CD4-positive, CD25-positive, alpha-beta regulatory T cell (primary cell): ENCODE measurements around the gene SLC25A33. TPM values are rescaled to one million over a fixed set of nuclear protein-coding genes. Genes with fewer than 3 reads are reported as not detected.
A peak's percentile ranks its signal among the peaks of the same experiment; 100 is the strongest.

Experiments
- ATAC-seq, 2 donors: fragments of 150-1000 bp; cut with Tn5 transposase; one replicate each; pipeline ENCODE4 v1.10.0; 2021; ENCODE audit warnings: low read depth in 2 of 2, moderate number of reproducible peaks in 2 of 2, moderate library complexity in 1 of 2
- DNase-seq, 3 donors: peaks; one replicate each; pipeline versions ENCODE4 v3.0.0 to v3.0.0-alpha.2; 2012 to 2022; ENCODE audit warnings: mixed read lengths in 1 of 3
- H3K27ac ChIP-seq: one replicate; pipeline ENCODE4 v1.7.0; 2013; ENCODE audit warnings: mild to moderate bottlenecking, low read length; ENCODE audit not compliant: insufficient read depth, poor library complexity, severe bottlenecking
- H3K27me3 ChIP-seq: one replicate; pipeline ENCODE4 v1.7.0; 2013; ENCODE audit warnings: low read length; ENCODE audit not compliant: control insufficient read depth, insufficient read depth
- H3K36me3 ChIP-seq: one replicate; pipeline ENCODE4 v1.7.0; 2013; ENCODE audit warnings: mild to moderate bottlenecking, low read length, moderate library complexity; ENCODE audit not compliant: control insufficient read depth, insufficient read depth
- H3K4me1 ChIP-seq: 2 replicates; pipeline ENCODE4 v1.7.0; 2013; ENCODE audit warnings: mild to moderate bottlenecking, low read length; ENCODE audit not compliant: insufficient read depth, control insufficient read depth, poor library complexity, severe bottlenecking
- H3K4me3 ChIP-seq: one replicate; pipeline ENCODE4 v1.7.0; 2013; ENCODE audit warnings: low read depth, mild to moderate bottlenecking, low read length, moderate library complexity
- H3K9me3 ChIP-seq, 2 experiments: 1 replicate in 1 of 2; 2 replicates in 1 of 2; pipeline ENCODE4 v1.7.0; 2013; ENCODE audit warnings: low read length in 2 of 2, mild to moderate bottlenecking in 1 of 2, moderate library complexity in 1 of 2; ENCODE audit not compliant: control insufficient read depth in 2 of 2
- H3K27ac Mint-ChIP-seq, 3 donors: one replicate each; pipeline ENCODE4 v1.8.0; 2020 to 2022; ENCODE audit warnings: mild to moderate bottlenecking in 3 of 3, mixed read lengths in 3 of 3, moderate library complexity in 2 of 3
- H3K27me3 Mint-ChIP-seq: one replicate; pipeline ENCODE4 v1.8.0; 2022; ENCODE audit warnings: mild to moderate bottlenecking, mixed read lengths
- H3K36me3 Mint-ChIP-seq: one replicate; pipeline ENCODE4 v1.8.0; 2020; ENCODE audit warnings: mixed read lengths
- H3K4me1 Mint-ChIP-seq, 4 donors: one replicate each; pipeline ENCODE4 v1.8.0; 2020 to 2022; ENCODE audit warnings: mixed read lengths in 4 of 4, mild to moderate bottlenecking in 1 of 4
- H3K4me3 Mint-ChIP-seq, 4 donors: one replicate each; pipeline ENCODE4 v1.8.0; 2020 to 2022; ENCODE audit warnings: mild to moderate bottlenecking in 4 of 4, mixed read lengths in 4 of 4, moderate library complexity in 3 of 4
- H3K9me3 Mint-ChIP-seq, 7 donors: one replicate each; pipeline ENCODE4 v1.8.0; 2020 to 2022; ENCODE audit warnings: mixed read lengths in 7 of 7, mild to moderate bottlenecking in 3 of 7, moderate library complexity in 2 of 7
- polyA plus RNA-seq, 4 donors: library from polyadenylated mRNA; unstranded; fragments of 300-500 nt; fragmentation: Illumina TruSeq; gene quantifications; one replicate each; pipeline ENCODE4 v1.2.3, GENCODE V29; 2021
- total RNA-seq: library from RNA; stranded (reverse); gene quantifications from one replicate; pipeline ENCODE4 v1.2.3, GENCODE V29; 2022

SLC25A33 gene
- total and polyA plus RNA-seq, 5 donors from 2014 or later = 2.7 to 4.5 (median 3.7) TPM

GRCh38 chr1:9628541-9629444 lies 89.5 kb downstream of the SLC25A33 start:
- peak overlapping the region; percentile 92 to 98 (median 95) for H3K4me3 Mint-ChIP-seq
- Histone ChIP-seq H3K9me3 (no peaks in the 10 kb centered on the region), H3K4me1 (peaks cover 61% of the 10 kb centered on the region), H3K27ac (peak overlapping the region; percentile 82), H3K36me3 (peaks cover 7% of the 10 kb centered on the region), H3K27me3 (no peaks in the 10 kb centered on the region), H3K4me3 (peak overlapping the region; percentile 92)
- ATAC-seq (peak; percentile 56), DNase-seq (peak; percentile 54 to 94 (median 72))
- peaks cover 10 to 71% (median 40%) of the 10 kb centered on the region in 4 donors for H3K4me1 Mint-ChIP-seq
- peaks cover 12% of the 10 kb centered on the region for H3K27me3 Mint-ChIP-seq
- H3K27ac Mint-ChIP-seq = peak overlapping the region; percentile 94 to 99 (median 96)
- no peaks in the 10 kb centered on the region for H3K9me3 Mint-ChIP-seq
- peaks cover 13% of the 10 kb centered on the region for H3K36me3 Mint-ChIP-seq

- peak overlapping the region; percentile 82 for H3K27ac ChIP-seq
- DNase-seq (peak; percentile 57 to 94 (median 77)), ATAC-seq (peak; percentile 56 to 59)
- peaks cover 10 to 77% (median 44%) of the 10 kb centered on the region in 4 donors for H3K4me1 Mint-ChIP-seq
- H3K36me3 ChIP-seq = peaks cover 12% of the 10 kb centered on the region
- H3K4me1 ChIP-seq = peaks cover 63% of the 10 kb centered on the region
- peaks cover 4% of the 10 kb centered on the region for H3K27me3 Mint-ChIP-seq
- no peaks in the 10 kb centered on the region for H3K9me3 ChIP-seq
- no peaks in the 10 kb centered on the region for H3K27me3 ChIP-seq
- H3K36me3 Mint-ChIP-seq = peaks cover 16% of the 10 kb centered on the region
- peak overlapping the region; percentile 92 to 98 (median 95) for H3K4me3 Mint-ChIP-seq
- H3K9me3 Mint-ChIP-seq = no peaks in the 10 kb centered on the region
- peak overlapping the region; percentile 94 to 99 (median 96) for H3K27ac Mint-ChIP-seq
- peak overlapping the region; percentile 92 for H3K4me3 ChIP-seq
Observed at GRCh38 chr1:9629445-9630201, 90.4 kb downstream of the SLC25A33 start.

- H3K36me3 ChIP-seq = peaks cover 12% of the 10 kb centered on the region
- Mint-ChIP-seq H3K27ac (peak overlapping the region; percentile 94 to 99 (median 96)), H3K9me3 (no peaks in the 10 kb centered on the region), H3K27me3 (no peaks in the 10 kb centered on the region), H3K4me1 (peaks cover 10 to 86% (median 51%) of the 10 kb centered on the region in 4 donors), H3K4me3 (peak overlapping the region; percentile 92 to 98 (median 95)), H3K36me3 (peaks cover 24% of the 10 kb centered on the region)
- peaks cover 68% of the 10 kb centered on the region for H3K4me1 ChIP-seq
- DNase-seq = peak in 2 of 3 donors; percentile 30 to 54
- H3K27me3 ChIP-seq = no peaks in the 10 kb centered on the region
- no peaks in the 10 kb centered on the region for H3K9me3 ChIP-seq
- H3K4me3 ChIP-seq = peak overlapping the region; percentile 92
- H3K27ac ChIP-seq = peak overlapping the region; percentile 82
- no peak for ATAC-seq
Observed at GRCh38 chr1:9630331-9631111, 91.3 kb downstream of the SLC25A33 start.

- Mint-ChIP-seq H3K36me3 (peaks cover 28% of the 10 kb centered on the region), H3K9me3 (no peaks in the 10 kb centered on the region), H3K27me3 (no peaks in the 10 kb centered on the region), H3K4me1 (peaks cover 10 to 86% (median 50%) of the 10 kb centered on the region in 4 donors), H3K4me3 (peak overlapping the region; percentile 92 to 98 (median 95)), H3K27ac (peak overlapping the region; percentile 94 to 99 (median 96))
- no peak for DNase-seq
- peaks cover 15% of the 10 kb centered on the region for H3K36me3 ChIP-seq
- peaks cover 64% of the 10 kb centered on the region for H3K4me1 ChIP-seq
- H3K27me3 ChIP-seq = no peaks in the 10 kb centered on the region
- no peak overlapping the region for H3K27ac ChIP-seq
- peak overlapping the region; percentile 59 for H3K4me3 ChIP-seq
- no peaks in the 10 kb centered on the region for H3K9me3 ChIP-seq
- no peak for ATAC-seq
Observed at GRCh38 chr1:9631613-9632012, 92.3 kb downstream of the SLC25A33 start.

- no peak overlapping the region for H3K27ac ChIP-seq
- H3K9me3 ChIP-seq = no peaks in the 10 kb centered on the region
- Mint-ChIP-seq H3K4me3 (peak overlapping the region; percentile 33 to 98 (median 84)), H3K36me3 (peaks cover 32% of the 10 kb centered on the region), H3K27ac (peak overlapping the region; percentile 59 to 94 (median 60)), H3K27me3 (no peaks in the 10 kb centered on the region), H3K9me3 (no peaks in the 10 kb centered on the region), H3K4me1 (peaks cover 9 to 84% (median 43%) of the 10 kb centered on the region in 4 donors)
- peaks cover 46% of the 10 kb centered on the region for H3K4me1 ChIP-seq
- ATAC-seq = no peak
- DNase-seq = no peak
- no peaks in the 10 kb centered on the region for H3K27me3 ChIP-seq
- peak overlapping the region; percentile 37 for H3K4me3 ChIP-seq
- peaks cover 22% of the 10 kb centered on the region for H3K36me3 ChIP-seq
Observed at GRCh38 chr1:9633493-9633892, 94.2 kb downstream of the SLC25A33 start.

GRCh38 chr1:9634582-9634981 lies 95.3 kb downstream of the SLC25A33 start:
- ATAC-seq (no peak), DNase-seq (no peak)
- no peaks in the 10 kb centered on the region for H3K9me3 ChIP-seq
- peaks cover 22% of the 10 kb centered on the region for H3K36me3 ChIP-seq
- peaks cover 46% of the 10 kb centered on the region for H3K4me1 ChIP-seq
- no peaks in the 10 kb centered on the region for H3K27me3 ChIP-seq
- no peak overlapping the region for H3K27ac ChIP-seq
- H3K4me3 ChIP-seq = no peak overlapping the region
- Mint-ChIP-seq H3K9me3 (no peaks in the 10 kb centered on the region), H3K27ac (peak overlapping the region in 1 of 3 donors; percentile 94), H3K4me1 (peaks cover 12 to 87% (median 41%) of the 10 kb centered on the region in 4 donors), H3K27me3 (no peaks in the 10 kb centered on the region), H3K36me3 (peaks cover 31% of the 10 kb centered on the region), H3K4me3 (peak overlapping the region; percentile 19 to 94 (median 33))
